HG03103 (cell line): ENCODE measurements around the gene DIP2B.

ENCODE experiments used
- ATAC-seq: cut with Tn5 transposase; IDR thresholded peaks from one replicate; pipeline ENCODE4 v1.9.1; 2021; ENCODE audit warnings: low read depth; ENCODE audit not compliant: unreplicated experiment

The DIP2B gene

DNA sequence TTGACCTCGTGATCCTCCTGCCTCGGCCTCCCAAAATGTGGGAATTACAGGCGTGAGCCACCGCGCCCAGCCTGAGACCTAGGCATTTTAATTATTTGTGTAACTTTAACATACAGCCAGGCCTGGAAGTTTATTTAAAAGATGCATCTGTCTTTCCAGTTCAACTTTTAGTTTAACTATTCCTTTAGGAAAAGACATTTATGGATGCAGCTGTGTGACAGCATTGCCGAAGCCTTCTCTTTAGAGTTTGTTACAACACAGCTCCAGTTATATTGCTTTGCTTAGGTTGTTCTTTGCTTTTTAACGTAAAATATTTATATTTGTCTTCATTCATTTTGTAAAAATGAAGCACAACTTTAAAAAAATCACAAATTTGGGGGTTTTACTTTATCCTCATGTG lies 67.0 kb downstream of the DIP2B start:
- no peak for ATAC-seq

DNA sequence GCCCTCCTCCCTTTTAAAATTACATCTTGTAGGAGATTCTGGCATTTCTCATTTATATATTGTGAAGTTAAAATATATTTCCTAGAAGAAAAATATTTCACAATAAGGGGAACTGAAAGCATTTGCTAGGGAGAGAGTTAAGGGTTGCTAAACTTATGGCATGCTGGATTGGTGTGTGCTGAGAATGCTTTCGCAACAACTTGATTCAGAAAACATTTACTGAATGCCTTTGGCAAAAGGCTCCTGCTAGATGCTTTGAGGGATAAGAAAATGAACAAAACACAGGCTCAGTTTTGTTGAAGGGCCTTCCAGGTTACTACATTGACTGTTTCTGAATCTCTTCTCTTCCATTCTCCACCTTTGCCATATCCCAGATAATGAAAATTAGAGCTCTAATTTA lies 67.5 kb downstream of the DIP2B start:
- ATAC-seq, result no peak

DNA sequence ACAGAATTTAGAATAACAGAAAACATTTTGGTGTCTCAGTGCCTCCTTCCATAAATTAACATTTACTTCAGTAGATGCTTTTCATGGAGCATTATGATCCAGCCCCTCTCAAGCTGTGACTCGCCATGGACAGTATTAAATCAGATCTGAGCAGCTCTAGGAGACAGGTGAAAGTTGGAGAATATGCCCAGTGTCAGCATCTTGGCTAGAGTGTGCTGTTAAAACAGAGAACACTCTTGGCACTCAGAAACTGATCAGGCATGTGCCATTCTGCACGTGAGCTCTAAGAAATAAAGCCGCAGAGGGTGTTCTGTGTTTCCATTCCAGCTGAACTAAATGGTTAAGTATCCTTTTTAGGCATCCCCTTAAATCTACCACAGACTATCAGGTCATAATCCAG lies 68.0 kb downstream of the DIP2B start:
- no peak for ATAC-seq

DNA sequence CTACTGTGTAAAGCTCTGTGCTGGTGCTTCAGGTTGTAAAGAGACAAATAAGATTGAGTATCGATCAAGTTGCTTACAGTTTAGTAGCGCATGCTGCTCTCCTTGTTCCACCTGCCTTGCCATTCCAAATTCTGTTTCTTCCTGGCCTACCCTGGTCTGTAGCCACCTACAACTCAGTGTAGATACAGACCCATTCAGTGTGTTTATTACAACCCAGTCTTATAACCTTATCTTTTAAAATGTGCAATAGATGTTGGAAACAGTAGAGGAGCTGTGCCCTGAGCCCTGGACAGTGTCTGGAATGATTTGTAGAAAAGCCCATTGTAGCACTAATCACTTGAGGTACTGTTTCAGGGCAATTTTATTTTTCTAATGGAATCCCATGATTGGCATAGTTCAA lies 68.5 kb downstream of the DIP2B start:
- no peak for ATAC-seq

DNA sequence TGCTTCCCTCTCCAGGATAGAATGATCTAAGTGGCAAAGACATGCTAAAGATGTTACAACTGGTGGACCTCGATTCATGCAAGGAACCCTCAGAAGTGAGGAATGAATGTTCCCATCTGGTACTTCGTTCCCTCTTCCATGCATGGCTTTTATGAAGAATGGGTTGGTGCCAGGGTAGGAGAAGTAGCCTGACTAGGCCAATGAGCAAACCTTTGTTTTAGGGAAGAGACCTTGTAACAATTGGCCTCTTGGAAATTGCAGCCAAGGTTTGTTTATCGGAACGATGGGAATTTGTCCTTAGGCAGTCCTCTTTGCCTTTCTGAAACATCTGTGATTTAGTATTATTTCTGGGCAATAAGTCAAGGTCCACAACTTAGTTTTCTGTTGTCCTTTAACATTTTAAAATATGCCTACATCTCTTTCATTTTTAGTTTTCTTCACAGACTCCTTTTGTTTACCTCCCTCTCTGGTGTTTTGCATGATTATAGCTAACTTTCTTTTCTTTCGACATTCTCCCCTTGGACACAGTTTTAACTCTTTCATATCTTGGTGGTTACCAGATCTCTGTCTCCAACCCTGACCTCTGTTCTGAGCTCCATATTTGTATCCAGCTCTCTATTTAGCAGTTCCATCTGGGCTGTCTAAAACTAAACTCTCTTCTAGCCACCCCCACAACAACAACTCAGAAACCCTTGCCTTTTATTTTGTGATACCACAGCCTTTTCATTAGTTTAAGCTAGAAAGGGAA lies 70.0 kb downstream of the DIP2B start:
- ATAC-seq, result no peak

DNA sequence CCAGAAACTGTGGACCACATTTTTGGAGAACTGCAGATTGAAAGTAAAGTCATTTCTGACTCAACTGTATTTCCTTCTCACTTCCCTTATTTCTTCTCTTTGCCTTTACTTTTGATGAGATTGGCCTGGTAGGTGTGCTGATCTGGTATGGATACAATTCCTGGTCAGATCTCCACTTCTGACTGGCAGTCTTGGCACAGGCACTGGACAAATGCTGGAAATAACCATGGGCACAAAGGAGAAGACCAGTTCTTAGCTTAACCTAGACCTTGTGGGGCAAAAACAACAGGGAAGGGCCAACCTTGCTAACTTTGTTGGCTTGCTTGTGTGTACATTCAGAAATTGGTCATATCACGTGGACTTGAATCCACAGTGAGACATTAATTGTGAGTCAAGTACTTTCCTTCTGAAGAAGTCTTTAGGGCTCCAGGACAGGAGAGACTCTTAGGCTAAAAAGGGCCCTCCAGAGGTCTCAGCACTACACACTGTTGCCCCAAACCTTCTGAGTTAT lies 75.0 kb downstream of the DIP2B start:
- ATAC-seq, result no peak

DNA sequence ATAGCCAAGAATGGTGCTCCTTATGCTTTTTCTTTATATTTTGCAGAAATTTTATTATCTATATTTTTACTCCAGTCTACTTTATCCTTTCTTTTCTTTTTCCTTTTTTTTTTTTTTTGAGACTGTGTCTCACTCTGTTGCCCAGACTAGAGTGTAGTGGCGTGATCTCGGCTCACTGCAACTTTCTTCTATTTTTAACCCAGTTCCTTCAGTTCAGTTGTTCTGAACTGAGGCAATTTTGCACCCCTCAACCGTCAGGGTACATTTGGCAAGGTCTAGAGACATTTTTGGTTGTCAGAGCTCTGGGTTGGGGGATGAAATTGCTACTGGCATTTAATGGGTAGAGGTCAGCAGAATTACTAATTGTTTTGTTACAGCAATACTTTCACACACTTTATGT lies 75.7 kb downstream of the DIP2B start:
- no peak for ATAC-seq

DNA sequence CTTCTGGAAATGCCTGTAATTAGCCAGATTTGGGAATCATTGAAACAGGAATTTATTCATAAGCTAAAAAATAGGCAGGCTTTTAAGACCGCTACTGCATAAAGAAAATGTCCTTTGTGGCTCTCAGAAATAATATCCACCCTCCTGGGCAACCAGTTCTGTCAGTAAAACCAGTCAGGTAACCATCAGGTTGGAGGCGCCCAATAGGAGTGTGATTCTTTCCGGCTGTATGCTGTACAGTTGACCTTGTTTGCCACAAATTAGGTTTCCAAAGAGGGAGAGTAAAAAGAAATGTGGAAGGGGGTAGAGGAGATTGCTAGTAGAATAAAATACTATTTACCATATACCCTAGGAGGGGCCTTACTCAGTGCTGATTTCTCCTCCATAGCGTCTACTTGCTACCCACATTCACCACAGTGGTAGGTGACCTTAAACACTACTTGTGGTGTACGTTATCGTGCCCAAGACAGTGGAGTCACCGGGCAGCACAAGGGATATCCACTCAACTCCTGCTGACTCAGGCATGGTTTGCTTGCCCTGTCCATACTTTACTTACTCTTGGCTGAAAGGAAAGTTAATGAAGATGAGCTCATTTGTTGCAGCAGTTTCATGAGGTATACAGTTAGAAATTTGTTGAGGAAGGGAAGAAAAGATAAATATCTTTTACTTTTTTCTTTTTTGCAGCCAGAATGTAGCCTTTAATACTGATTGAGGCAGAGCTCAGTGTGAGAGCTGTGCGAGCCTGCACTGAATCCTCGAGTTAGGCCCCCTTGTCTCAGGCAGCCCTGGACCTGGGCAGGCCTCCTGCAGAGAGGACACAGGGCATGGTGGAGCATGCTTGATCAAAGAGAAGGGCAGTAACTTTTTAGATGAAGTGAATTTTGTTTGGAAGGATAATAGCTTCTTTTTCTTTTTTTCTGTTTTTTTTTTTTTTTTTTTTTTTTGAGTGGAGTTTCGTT lies 76.7 kb downstream of the DIP2B start:
- ATAC-seq, result no peak

DNA sequence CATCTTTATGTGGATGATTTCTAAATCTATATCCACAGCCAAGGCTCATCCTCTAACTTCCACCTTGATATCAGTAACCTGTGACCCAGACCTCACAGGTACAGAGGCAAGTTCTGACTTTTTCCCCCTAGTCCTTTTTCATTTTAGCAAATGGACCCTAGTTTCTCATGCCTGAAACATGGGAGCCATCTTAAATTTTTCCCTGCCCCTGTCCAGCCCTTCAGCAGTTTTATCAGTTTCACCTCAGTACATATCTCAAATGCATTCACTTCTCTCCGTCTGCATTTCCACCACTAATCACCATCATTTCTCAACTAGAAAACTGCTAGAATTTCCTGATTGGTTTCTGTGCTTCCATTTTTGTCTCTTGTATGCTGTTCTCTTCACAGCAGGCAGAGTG lies 79.3 kb downstream of the DIP2B start:
- no peak for ATAC-seq

DNA sequence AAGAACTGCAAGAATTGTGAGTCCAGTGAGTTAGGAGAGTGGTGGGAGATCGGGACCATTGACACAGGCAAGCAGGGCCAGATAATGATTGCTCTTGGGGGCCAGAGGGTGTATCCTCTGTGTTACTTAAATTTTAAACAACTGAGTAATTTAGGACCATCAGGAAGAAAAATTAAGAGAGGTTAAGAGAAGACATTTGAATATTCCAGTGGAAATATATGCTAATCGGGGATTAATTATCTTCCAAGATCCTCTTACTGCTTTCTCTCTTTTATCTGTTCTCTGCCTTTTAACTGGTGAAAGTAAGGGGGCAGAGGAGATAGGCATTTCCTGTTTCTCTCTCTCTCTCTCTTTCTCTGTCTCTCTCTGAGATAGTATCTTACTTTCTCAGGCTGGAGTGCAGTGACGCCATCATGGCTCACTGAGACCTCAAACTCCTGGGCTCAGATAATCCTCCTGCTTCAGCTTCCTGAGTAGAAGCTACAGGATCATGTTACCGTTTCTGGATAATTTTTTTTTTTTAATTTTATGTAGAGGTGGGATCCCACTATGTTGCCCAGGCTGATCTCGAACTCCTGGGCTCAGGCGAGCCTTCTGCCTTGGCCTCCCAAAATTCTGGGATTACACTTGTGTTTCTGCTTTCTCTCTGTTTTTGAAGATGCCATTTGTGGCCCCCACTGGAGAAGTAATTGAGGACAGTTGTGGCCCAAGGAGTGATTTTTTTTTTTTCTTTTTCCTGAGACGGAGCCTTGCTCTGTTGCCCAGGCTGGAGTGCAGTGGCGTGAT lies 85.1 kb downstream of the DIP2B start:
- ATAC-seq, result no peak

DNA sequence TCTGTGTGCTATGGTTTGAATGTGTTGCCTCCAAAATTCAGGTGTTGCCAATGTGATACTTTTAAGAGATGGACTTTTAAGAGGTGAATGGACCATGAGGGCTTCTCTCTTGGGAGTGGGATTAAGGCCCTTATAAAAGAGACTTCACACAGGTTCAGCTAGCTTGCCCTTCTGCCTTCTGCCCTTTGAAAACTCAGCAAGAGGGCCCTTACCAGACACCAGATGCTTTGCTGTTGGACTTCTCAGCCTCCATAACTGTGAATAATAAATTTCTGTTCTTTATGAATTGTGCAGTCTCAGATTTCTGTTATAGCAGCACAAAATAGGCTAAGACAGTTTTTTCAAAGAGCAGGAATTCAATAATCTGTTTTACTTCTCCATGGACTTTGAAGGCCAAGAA lies 86.1 kb downstream of the DIP2B start:
- ATAC-seq, result no peak

DNA sequence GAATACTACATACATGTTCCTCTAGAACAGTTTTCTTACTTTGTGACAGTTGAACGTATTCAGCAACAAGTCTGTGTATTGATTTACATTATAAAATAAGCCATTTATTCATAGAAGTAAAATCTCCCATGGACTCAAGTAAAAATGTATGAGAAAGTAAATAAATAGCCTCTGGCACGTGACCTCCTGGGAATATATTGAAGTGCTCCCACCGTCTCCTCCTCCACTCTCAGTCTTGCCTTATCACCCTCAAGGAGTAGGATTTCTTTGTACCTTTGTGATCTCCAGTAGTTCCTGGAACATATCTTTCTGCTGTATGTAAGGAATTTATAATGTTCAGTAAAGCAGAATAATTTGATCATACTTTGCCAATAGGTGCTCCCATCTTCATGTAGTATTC lies 90.9 kb downstream of the DIP2B start:
- no peak for ATAC-seq

DNA sequence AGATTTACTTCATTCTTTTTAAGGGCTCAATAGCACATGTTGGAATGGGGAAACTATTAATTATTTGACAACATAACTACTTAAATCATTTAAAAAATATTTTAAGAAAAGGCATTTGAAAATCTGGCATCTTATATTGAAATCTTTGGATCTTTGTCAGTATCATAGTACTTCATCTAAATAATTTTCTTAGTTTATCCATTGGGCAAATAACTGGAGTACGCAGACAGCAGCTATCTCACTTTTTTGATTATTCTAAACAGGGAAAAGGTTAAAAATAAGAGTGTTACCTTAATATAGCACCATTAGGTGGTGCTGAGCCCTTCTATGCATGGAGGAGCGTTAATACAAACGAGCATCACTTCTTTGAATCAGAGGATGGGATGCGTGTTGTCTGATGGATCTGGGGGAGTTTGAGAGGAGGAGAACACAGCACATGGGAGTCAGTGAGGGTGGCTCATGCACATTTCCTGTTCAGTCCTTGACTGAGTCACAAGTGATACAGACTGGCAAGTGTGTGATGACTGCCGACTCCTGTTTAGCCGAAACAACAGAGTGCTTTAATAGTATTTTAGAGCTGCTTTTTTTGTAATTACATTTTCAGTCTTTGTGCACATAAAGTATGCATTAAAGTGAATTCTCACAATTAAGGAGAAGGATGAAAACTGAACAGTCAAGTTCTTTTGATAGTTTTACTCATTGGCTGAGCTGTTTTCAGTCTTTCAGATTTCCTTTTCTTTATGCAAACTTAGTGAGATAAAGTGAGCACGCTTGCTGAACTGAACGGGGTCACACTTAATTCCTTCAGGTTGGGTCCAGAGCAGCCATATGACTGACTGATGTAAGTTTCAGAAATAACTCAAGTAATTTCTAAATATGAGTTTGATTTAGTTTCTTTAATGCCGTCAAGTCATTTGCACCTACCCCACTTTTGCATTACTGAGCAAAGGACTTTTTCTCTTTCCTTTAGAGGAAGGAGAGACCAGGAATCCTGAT lies 92.7 kb downstream of the DIP2B start:
- ATAC-seq, result no peak

DNA sequence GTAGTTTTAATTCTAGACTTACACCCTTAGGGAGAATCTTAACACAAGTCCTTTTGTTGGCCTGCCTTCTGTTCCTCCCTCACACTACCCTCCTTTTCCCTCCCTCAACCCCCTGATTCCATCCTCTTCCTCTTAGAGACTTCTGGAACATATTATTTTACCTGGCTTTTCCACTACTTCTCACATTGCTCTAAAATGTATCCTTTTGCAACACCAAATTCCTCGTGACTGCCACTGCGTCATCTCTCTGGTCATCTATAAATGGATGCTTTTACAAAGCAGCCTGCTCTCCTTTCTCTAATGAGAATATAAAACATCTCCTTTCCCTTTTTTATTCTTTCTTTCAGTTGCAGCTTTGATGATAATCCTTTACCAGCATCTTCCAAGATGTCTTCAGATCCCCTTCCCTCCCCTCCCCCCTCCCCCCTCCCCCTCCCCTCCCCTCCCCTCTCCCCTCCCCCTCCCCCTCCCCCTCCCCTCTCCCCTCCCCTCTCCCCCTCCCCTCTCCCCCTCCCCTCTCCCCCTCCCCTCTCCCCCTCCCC lies 93.6 kb downstream of the DIP2B start:
- no peak for ATAC-seq

DNA sequence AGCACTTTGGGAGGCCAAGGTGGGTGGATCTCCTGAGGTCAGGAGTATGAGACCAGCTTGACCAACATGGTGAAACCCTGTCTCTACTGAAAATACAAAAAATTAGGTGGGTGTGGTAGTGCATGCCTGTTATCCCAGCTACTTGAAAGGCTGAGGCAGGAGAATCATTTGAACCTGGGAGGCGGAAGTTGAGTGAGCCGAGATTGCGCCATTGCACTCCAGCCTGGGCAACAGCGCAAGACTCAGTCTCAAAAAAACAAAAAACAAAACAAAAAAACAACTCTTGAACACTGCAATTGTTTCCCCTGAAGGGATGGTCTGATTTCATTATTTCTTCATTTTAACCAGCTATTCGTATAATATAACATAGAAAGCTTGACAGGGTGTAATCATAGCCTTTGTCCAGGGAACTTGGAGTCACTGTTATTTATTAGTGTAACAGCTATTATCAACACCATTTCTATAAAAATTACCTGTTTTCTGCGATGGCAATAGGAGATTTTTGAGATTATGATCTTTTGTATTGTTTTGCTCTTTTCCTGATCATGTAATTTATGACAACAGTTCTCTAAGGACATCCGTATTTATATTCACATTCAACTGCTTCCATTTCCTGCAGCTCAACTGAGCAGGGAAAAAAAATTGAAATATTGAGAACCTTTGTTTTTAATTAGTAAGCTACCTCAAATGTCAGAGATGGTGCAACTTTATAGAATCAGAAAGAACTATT lies 94.7 kb downstream of the DIP2B start:
- no peak for ATAC-seq

DNA sequence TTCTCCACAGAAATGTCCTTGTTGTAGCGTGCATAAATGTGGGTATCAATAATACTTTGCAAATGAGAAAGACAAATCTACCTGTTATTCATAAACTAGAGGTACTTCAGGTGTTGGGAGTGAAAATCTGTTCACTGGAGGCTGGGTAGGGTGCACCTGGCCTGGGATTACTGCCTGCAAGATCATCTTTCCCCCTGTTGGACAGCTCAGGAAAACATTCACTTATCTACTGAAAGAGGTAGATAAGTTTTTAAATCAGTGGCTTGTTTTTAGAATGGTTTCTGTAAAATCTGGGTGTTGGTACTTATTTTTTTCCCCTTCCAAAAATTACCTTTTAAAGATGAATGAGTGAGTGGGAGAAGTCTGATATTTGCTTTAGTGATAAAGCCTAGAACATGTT lies 95.6 kb downstream of the DIP2B start:
- no peak for ATAC-seq

DNA sequence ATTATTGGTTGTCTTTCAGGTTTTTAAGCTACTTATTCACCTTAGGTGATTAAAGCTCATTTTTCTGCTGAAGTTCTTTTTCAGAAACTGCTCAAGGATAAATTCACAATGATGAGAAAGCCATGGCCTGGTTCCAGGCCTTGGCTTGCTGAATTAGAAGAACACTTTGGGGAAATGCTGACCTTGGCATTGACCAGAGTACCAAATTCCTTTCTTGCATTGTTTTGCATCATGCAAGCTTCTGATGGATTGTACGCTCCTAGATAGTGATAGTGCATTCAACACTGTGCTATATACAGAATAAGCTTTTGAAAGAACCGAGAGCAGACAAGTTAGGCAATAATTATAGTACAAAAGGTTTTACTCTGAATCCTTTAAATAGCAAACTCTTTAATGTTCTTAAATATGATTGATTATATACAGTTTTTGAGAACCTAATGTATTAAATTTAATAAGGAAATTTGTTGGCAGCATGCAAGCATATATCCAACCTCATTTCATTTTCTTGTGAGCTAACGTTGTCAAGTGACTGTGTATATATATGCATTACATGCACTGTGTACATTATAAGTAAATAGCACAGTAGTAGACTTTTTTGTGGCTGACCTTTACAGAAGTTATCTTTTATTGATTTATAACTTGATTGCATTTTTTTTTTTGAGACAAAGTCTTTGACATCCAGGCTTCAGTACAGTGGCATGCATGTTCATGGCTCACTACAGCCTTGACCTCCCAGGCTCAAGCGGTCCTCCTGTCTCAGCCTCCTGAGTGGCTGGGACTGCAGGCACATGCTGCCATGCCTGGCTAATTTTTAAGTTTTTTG lies 99.2 kb downstream of the DIP2B start:
- no peak for ATAC-seq

DNA sequence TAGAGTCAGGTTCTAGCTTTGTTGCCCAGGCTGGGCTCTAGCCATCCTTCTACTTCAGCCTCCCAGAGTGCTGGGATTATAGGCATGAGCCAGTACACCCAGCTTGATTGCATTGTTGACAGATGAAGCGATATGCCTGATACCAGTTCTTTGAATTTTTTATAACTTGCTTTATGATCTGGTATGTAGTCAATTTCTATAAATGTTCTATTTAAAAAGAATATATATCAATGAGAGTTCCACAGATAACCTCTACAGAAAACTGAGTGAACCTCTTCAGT lies 99.8 kb downstream of the DIP2B start:
- no peak for ATAC-seq
